ENCODE measurements around the gene KLK14. TPM values are rescaled to one million over a fixed set of nuclear protein-coding genes. Genes with fewer than 3 reads are reported as not detected.

The KLK14 gene
- total RNA-seq, 1 donor from 2014 or later = 0.82 TPM

- Mint-ChIP-seq H3K4me1 (peaks cover 12% of the 10 kb centered on the region), H3K4me3 (no peak overlapping the region), H3K27me3 (peaks cover 46% of the 10 kb centered on the region), H3K36me3 (ENCODE audit: low read depth) (no peaks in the 10 kb centered on the region), H3K27ac (no peak overlapping the region), H3K9me3 (no peaks in the 10 kb centered on the region)
- intact Hi-C loops (cut with micrococcal nuclease) = no loop called here
- ChIA-PET CTCF (no interaction called here), POLR2A (interaction anchor here (0.6 kb wide), 1 partner anchor 25 kb away, joined by 7 read pairs; no protein-coding TSS in a partner anchor)
- ATAC-seq (ENCODE audit: low read depth) (no peak), DNase-seq (no peak)
- TF ChIP-seq, protein P1, sequence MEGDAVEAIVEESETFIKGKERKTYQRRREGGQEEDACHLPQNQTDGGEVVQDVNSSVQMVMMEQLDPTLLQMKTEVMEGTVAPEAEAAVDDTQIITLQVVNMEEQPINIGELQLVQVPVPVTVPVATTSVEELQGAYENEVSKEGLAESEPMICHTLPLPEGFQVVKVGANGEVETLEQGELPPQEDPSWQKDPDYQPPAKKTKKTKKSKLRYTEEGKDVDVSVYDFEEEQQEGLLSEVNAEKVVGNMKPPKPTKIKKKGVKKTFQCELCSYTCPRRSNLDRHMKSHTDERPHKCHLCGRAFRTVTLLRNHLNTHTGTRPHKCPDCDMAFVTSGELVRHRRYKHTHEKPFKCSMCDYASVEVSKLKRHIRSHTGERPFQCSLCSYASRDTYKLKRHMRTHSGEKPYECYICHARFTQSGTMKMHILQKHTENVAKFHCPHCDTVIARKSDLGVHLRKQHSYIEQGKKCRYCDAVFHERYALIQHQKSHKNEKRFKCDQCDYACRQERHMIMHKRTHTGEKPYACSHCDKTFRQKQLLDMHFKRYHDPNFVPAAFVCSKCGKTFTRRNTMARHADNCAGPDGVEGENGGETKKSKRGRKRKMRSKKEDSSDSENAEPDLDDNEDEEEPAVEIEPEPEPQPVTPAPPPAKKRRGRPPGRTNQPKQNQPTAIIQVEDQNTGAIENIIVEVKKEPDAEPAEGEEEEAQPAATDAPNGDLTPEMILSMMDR (IDR thresholded peaks at IDR 0.05) = no peak
Observed at GRCh38 chr19:51119611-51120010, 36.9 kb upstream of the KLK14 start.

- POLR2A ChIA-PET = no interaction called here
- Mint-ChIP-seq H3K4me3 (no peak overlapping the region), H3K27me3 (peaks cover 48% of the 10 kb centered on the region), H3K9me3 (no peaks in the 10 kb centered on the region), H3K27ac (no peak overlapping the region), H3K36me3 (ENCODE audit: low read depth) (no peaks in the 10 kb centered on the region), H3K4me1 (peaks cover 10% of the 10 kb centered on the region)
- TF ChIP-seq, protein P1 (IDR thresholded peaks at IDR 0.05) = no peak
- DNase-seq (no peak), ATAC-seq (ENCODE audit: low read depth) (no peak)
- intact Hi-C loops (cut with micrococcal nuclease) = no loop called here
- CTCF ChIA-PET = no interaction called here
Observed at GRCh38 chr19:51119101-51119500, 36.4 kb upstream of the KLK14 start.

- H3K4me3 Mint-ChIP-seq = no peak overlapping the region
- POLR2A ChIA-PET = no interaction called here
Observed at GRCh38 chr19:51116736-51117286, 34.1 kb upstream of the KLK14 start.

DNA sequence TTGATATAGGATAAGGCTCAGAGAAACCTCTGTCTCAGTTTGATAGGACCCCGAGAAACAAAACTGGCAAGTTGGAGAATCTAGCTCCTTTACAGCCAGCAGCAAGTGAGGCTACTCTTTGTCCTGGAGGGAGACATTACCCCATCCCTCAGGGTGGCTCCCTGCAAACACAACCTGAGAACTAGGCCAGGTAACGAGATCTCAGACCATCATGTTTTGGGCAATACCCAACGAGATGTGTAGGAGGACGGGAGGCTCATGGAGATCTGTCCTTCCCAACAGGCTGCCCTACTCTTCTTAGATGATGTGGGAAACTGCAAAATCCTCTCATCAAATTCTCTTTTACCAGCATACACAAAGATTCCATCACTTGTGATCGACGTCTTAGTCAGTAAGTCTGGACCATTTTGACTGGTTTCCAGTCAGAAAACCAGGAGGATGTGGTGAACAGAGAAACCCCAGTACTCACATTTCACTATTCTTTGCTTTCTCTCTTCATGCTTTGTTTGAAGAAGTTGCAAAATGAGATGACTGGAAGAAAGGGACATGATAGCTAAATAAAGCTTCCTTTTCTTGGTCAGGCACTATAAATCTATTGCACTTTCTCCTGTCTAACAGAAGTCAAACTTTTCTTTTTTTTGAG, 31.5 kb upstream of the KLK14 start:
- ChIA-PET POLR2A (no interaction called here), CTCF (no interaction called here)
- intact Hi-C loops (cut with micrococcal nuclease) = no loop called here
- Mint-ChIP-seq H3K4me3 (no peak overlapping the region), H3K9me3 (no peaks in the 10 kb centered on the region), H3K4me1 (no peaks in the 10 kb centered on the region), H3K27me3 (peaks cover 36% of the 10 kb centered on the region), H3K36me3 (ENCODE audit: low read depth) (no peaks in the 10 kb centered on the region), H3K27ac (no peak overlapping the region)
- ATAC-seq (ENCODE audit: low read depth) (no peak), DNase-seq (no peak)
- TF ChIP-seq, protein P1 (IDR thresholded peaks at IDR 0.05) = no peak

More at GRCh38 chr19:51116736-51117286, 34.1 kb upstream of the KLK14 start:
- Mint-ChIP-seq H3K36me3 (ENCODE audit: low read depth) (no peaks in the 10 kb centered on the region), H3K9me3 (no peaks in the 10 kb centered on the region), H3K27ac (no peak overlapping the region), H3K27me3 (peaks cover 40% of the 10 kb centered on the region), H3K4me1 (no peaks in the 10 kb centered on the region)
- DNase-seq (no peak), ATAC-seq (ENCODE audit: low read depth) (no peak)
- CTCF ChIA-PET = no interaction called here
- TF ChIP-seq, protein P1 (IDR thresholded peaks at IDR 0.05) = no peak
- intact Hi-C loops (cut with micrococcal nuclease) = no loop called here

- ATAC-seq (ENCODE audit: low read depth) (no peak), DNase-seq (no peak)
- no peaks in the 10 kb centered on the region for H3K9me3 Mint-ChIP-seq
- peaks cover 10% of the 10 kb centered on the region for H3K36me3 Mint-ChIP-seq (ENCODE audit: low read depth)
- CTCF ChIA-PET = no interaction called here
- no peak overlapping the region for H3K27ac Mint-ChIP-seq
- H3K27me3 Mint-ChIP-seq = peaks cover 25% of the 10 kb centered on the region
- TF ChIP-seq, protein P1 (IDR thresholded peaks at IDR 0.05) = no peak
- H3K4me1 Mint-ChIP-seq = peaks cover 20% of the 10 kb centered on the region
- intact Hi-C loops (cut with micrococcal nuclease) = no loop called here
- POLR2A ChIA-PET = no interaction called here
- H3K4me3 Mint-ChIP-seq = no peak overlapping the region
Observed at GRCh38 chr19:51111606-51112005, 28.9 kb upstream of the KLK14 start.

Measured in activated B cell treated with CpG ODN at 0.5 μM for 24 hours (primary cell).